GM23338 (cell line): Measurements from ENCODE around the gene COL9A3.

Experiments used
- CREB1 ChIP-seq: fragments of 250-450 bp; sonication (Bioruptor Pico); IDR thresholded peaks from 2 replicates; pipeline ENCODE4 v1.5.0; 2020; ENCODE audit warnings: low read depth, mild to moderate bottlenecking, moderate library complexity
- EZH2 ChIP-seq: fragments of 200-600 bp; sonication (generic); IDR thresholded peaks from one replicate; pipeline ENCODE4 v1.8.0; 2017; ENCODE audit warnings: antibody characterized with exemption, mild to moderate bottlenecking, low read depth; ENCODE audit not compliant: unreplicated experiment
- EZH2phosphoT487 ChIP-seq: fragments of 200-600 bp; sonication (generic); IDR thresholded peaks from one replicate; pipeline ENCODE4 v1.8.1; 2018; ENCODE audit warnings: antibody characterized with exemption; ENCODE audit not compliant: unreplicated experiment
- JUNB ChIP-seq: IDR thresholded peaks from one replicate; pipeline ENCODE4 v1.6.1; 2016; ENCODE audit warnings: antibody characterized with exemption; ENCODE audit not compliant: unreplicated experiment
- NANOG ChIP-seq: IDR thresholded peaks from 2 replicates; pipeline ENCODE4 v1.6.1; 2016; ENCODE audit warnings: antibody characterized with exemption, borderline replicate concordance
- POLR2AphosphoS5 ChIP-seq: IDR thresholded peaks from 2 replicates; pipeline ENCODE4 v1.6.1; 2016; ENCODE audit warnings: antibody characterized with exemption, low read depth
- REST ChIP-seq: IDR thresholded peaks from one replicate; pipeline ENCODE4 v1.6.1; 2018; ENCODE audit warnings: antibody characterized with exemption; ENCODE audit not compliant: unreplicated experiment
- STAT1 ChIP-seq: IDR thresholded peaks from one replicate; pipeline ENCODE4 v1.6.1; 2016; ENCODE audit warnings: antibody characterized with exemption; ENCODE audit not compliant: unreplicated experiment
- ZNF331 ChIP-seq: fragments of 250-450 bp; sonication (Bioruptor Pico); IDR thresholded peaks from 2 replicates; pipeline ENCODE4 v1.5.0; 2020; ENCODE audit warnings: low read depth, mild to moderate bottlenecking, moderate library complexity
- ZNF462 ChIP-seq: fragments of 250-450 bp; sonication (Bioruptor Pico); IDR thresholded peaks from 2 replicates; pipeline ENCODE4 v1.5.0; 2020; ENCODE audit warnings: mild to moderate bottlenecking, moderate library complexity
- TF ChIP-seq, protein P1 (sequence below), 2 experiments: fragments of 200-600 bp in 1 of 2; sonication (generic) in 1 of 2; conservative IDR thresholded peaks; 2 replicates each; pipeline versions ENCODE4 v1.5.1 to v1.6.1; 2016 to 2017; ENCODE audit warnings: antibody characterized with exemption in 2 of 2, low read depth in 2 of 2, mild to moderate bottlenecking in 2 of 2, moderate library complexity in 1 of 2

GRCh38 chr20:62880935-62881661, 64.2 kb downstream of the COL9A3 start:
- TF ChIP-seq, protein P1, sequence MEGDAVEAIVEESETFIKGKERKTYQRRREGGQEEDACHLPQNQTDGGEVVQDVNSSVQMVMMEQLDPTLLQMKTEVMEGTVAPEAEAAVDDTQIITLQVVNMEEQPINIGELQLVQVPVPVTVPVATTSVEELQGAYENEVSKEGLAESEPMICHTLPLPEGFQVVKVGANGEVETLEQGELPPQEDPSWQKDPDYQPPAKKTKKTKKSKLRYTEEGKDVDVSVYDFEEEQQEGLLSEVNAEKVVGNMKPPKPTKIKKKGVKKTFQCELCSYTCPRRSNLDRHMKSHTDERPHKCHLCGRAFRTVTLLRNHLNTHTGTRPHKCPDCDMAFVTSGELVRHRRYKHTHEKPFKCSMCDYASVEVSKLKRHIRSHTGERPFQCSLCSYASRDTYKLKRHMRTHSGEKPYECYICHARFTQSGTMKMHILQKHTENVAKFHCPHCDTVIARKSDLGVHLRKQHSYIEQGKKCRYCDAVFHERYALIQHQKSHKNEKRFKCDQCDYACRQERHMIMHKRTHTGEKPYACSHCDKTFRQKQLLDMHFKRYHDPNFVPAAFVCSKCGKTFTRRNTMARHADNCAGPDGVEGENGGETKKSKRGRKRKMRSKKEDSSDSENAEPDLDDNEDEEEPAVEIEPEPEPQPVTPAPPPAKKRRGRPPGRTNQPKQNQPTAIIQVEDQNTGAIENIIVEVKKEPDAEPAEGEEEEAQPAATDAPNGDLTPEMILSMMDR (conservative IDR thresholded peaks at IDR 0.05; ENCODE audit: low read depth in 2 of 2), result no peak
- no peak for TF ChIP-seq JUNB
- no peak for TF ChIP-seq EZH2
- no peak for TF ChIP-seq REST
- TF ChIP-seq POLR2AphosphoS5, result no peak
- no peak for TF ChIP-seq NANOG
- no peak for TF ChIP-seq EZH2phosphoT487
- TF ChIP-seq STAT1, result no peak
- no peak for TF ChIP-seq CREB1 (CRISPR knock-in tag)
- no peak for TF ChIP-seq ZNF331 (CRISPR knock-in tag)
- TF ChIP-seq ZNF462, result no peak
